Measurements from ENCODE around the gene TRIM67.
A peak's percentile ranks its signal among the peaks of the same experiment; 100 is the strongest.
"Not testable (repeated sequence)": the region's sequence is repeated elsewhere in the genome, so short reads cannot be mapped to it uniquely, and the experiment has no call there.

TRIM67 gene

DNA sequence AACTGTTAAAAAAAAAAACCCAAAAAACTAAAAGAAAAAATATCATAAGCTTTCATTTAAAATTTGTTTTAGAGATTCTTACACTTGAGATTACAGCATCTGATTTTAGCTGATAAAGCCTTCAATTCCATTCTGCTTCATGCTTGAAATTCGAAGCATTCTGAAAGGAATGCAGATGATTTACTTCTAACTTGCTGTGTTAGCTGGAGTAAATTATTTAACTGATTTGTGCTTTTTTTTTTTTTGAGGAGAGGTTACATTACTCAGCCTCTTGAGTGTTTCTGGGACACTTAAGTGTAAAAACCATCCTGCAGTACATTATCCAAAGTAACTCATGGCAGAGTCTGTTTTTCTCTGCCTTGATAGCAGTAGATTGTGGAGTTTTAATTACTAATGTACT, 4.5 kb upstream of the TRIM67 start:
- DNase-seq (ENCODE audit: low read depth, low spot score), result no peak
- H3K4me3 ChIP-seq (ENCODE audit: low read depth, low read length), result no peak overlapping the region
- in situ Hi-C loops (cut with HindIII; ENCODE audit: low sequenced_read_pairs), result no loop called here
- TF ChIP-seq, protein P1, sequence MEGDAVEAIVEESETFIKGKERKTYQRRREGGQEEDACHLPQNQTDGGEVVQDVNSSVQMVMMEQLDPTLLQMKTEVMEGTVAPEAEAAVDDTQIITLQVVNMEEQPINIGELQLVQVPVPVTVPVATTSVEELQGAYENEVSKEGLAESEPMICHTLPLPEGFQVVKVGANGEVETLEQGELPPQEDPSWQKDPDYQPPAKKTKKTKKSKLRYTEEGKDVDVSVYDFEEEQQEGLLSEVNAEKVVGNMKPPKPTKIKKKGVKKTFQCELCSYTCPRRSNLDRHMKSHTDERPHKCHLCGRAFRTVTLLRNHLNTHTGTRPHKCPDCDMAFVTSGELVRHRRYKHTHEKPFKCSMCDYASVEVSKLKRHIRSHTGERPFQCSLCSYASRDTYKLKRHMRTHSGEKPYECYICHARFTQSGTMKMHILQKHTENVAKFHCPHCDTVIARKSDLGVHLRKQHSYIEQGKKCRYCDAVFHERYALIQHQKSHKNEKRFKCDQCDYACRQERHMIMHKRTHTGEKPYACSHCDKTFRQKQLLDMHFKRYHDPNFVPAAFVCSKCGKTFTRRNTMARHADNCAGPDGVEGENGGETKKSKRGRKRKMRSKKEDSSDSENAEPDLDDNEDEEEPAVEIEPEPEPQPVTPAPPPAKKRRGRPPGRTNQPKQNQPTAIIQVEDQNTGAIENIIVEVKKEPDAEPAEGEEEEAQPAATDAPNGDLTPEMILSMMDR (IDR thresholded peaks at IDR 0.05; ENCODE audit: low read depth, low read length), result no peak

DNA sequence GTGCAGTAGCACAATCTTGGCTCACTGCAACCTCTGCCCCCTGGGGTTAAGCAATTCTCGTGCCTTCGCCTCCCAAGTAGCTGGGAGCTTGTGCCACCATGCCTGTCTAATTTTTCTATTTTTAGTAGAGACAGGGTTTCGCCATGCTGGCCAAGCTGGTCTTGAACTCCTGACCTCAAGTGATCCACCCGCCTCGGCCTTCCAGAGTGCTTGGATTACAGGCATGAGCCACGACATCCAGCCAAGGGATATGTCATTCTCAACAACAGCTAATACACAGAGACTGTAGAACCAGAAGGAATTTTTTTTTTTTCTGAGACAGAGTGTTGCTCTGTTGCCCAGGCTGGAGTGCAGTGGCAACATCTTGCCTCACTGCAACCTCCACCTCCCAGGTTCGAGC, 3.7 kb upstream of the TRIM67 start:
- H3K4me3 ChIP-seq (ENCODE audit: low read depth, low read length); in situ Hi-C loops (cut with HindIII; ENCODE audit: low sequenced_read_pairs); DNase-seq (ENCODE audit: low read depth, low spot score): not testable (repeated sequence)

DNA sequence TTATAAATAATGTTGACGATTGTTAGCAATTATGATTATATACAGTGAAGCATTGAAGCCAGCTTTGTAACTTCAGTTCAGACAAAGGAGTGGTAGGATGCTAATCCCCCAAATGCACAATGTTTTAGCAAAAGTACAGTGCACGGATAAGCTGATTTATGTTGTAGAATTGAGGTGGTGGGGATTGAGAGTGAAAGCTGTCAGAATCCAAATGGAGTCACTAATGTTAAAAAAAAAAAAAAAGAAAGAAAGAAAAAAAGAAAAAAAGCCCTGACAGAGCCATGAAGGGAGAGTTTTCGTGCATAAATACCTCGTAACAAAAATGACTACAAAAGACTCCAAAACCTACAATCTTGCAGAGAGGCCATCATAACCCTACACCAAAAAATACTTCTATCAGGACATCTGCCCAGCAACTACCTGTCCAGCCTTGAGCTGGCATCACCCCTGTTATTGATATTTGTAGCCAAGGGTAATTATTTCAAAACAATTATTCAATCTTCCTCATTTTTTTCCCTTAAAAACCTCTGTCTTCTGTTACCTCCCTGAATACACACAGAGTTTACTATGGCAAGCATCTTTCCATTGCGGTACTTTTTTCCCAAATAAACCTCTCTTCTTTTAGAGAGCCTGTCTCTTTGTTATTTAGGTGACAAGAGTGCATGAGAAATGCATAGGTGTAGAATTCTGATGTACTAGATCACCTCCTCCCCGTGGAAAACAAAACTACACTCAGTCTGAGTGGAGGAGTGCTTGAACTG, 2.5 kb upstream of the TRIM67 start:
- DNase-seq (ENCODE audit: low read depth, low spot score), result no peak
- in situ Hi-C loops (cut with HindIII; ENCODE audit: low sequenced_read_pairs), result no loop called here
- H3K4me3 ChIP-seq (ENCODE audit: low read depth, low read length), result no peak overlapping the region
- TF ChIP-seq, protein P1 (IDR thresholded peaks at IDR 0.05; ENCODE audit: low read depth, low read length), result no peak

DNA sequence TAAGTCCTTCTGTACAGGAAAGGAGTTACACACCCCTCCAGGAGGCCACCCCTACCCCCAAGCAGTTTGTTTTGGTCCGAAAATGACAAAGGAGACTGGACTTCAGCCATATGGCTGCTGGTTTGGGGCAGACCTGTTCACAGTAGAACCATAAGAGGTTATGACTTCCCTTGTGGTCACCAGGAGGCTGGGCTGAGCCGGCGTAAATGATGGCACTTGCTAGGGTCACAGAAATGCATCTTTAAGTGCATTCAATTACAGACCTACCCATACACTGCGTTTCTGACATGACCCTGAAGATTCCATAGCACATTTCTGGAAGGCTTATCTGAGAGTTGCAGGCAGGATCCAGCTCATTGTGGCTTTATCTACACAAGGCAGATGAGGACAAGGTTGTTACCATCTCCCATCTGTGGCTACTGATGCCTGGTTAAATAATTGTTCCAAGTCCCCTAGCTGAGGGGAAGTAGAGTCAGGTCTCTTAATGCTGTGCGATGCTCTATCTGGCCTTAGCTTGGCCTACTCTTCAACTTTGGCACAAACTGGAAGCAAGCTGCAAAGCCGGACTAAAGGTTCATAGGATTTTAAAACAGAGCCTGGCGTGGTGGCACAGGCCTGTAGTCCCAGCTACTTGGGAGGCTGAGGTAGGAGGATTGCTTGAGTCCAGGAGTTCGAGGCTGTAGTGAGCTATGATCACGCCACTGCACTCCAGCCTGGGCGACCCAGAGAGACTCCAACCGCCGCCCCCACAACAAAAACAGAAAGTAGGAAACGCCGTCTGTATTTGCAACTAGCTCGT, 1.7 kb upstream of the TRIM67 start:
- H3K4me3 ChIP-seq (ENCODE audit: low read depth, low read length), result no peak overlapping the region
- DNase-seq (ENCODE audit: low read depth, low spot score), result no peak
- TF ChIP-seq, protein P1 (IDR thresholded peaks at IDR 0.05; ENCODE audit: low read depth, low read length), result no peak
- in situ Hi-C loops (cut with HindIII; ENCODE audit: low sequenced_read_pairs), result no loop called here

DNA sequence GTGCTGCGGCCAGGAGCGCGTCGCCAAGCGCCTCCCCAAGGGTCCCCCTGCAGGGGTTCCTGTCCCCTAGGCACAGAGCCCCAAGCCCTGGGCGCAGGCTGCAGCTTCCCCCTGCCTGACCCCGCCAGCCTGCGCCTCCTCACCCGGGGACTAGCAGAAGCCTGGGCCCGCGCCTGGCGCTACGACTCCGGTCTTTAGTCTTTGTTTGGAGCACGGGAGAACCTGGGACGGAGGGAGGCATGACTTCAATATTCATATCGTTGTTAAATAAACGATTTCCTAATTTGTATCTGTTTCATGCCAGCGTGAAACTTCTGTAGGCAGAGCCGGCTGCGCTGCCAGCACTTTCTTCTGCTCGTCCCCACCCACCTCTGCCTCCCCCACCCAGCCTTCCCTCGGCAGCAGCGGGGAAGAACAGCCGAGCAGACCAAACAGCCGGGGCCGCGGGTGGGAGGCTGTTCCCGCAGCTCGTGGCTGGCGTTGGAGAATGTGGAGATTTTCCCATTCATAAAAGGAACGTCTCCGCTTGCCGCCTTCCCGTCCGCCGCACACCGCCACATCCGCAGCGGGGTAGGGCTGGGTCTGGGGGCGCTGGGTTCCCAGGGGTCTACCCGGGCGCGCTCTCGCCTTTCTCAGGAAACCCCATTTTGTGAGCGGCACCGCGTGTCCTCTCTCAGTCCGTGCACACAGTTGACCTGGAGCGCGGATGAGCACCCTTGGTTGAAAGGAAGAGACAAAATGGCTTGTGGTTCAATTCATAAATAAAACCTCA, 777 bp upstream of the TRIM67 start:
- H3K4me3 ChIP-seq (ENCODE audit: low read depth, low read length), result peak overlapping the region; percentile 41
- TF ChIP-seq, protein P1 (IDR thresholded peaks at IDR 0.05; ENCODE audit: low read depth, low read length), result no peak
- no peak for DNase-seq (ENCODE audit: low read depth, low spot score)
- in situ Hi-C loops (cut with HindIII; ENCODE audit: low sequenced_read_pairs), result no loop called here

DNA sequence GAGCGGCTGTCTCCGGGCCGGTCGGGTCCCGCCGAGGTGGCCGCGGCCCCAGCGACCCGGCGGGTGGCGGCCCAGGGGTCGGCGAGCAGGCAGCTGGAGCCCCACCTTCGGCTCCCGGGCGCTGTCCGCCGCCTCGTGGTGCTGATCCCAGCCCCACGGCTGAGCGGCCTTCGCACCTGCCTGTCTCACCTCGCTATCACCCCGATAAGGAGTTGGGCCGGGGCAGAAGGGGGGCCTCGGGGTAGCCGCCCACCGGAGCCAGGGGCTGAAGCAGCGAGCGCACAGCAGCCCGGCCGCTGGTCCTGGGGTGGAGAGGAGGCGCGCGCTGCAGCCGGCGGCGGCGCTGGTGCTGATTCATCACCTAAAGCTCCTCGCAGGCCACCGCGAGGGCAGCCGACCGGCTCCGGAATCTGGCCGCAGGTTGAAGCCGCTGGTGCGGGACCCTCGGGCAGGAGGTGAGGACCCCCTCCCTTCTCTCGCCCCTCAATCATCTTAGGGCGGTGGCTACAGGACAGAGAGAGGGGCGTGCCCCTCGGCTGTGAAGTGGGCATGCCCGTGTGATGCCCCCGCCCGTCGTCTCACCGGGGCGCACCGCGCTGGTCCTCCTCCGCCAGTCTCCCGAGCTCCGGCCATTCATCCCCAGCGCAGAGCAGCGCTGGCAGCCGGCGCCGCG, 575 bp downstream of the TRIM67 start:
- peak overlapping the region; percentile 41 for H3K4me3 ChIP-seq (ENCODE audit: low read depth, low read length)
- in situ Hi-C loops (cut with HindIII; ENCODE audit: low sequenced_read_pairs), result no loop called here
- peak; percentile 46 for DNase-seq (ENCODE audit: low read depth, low spot score)
- TF ChIP-seq, protein P1 (IDR thresholded peaks at IDR 0.05; ENCODE audit: low read depth, low read length), result no peak
